IMR-90 (cell line): ENCODE results near the gene COPS2. TPM values are rescaled to one million over a fixed set of nuclear protein-coding genes. Genes with fewer than 3 reads are reported as not detected.
A peak's percentile ranks its signal among the peaks of the same experiment; 100 is the strongest.

Source experiments
- ATAC-seq: fragments of 200-7000 bp; cut with Tn5 transposase; 2 replicates; pipeline ENCODE4 v1.9.1; 2020; ENCODE audit warnings: low read depth, mild to moderate bottlenecking, moderate library complexity
- BruUV-seq: library from RNA; stranded (reverse); fragments of 400-500 nt; replicated peaks from 2 replicates; lab custom pipeline; 2021; lab: Mats Ljungman, UMichigan
- CTCF ChIA-PET: fragments of 300-600 bp; formaldehyde crosslinking; extraction: SDS; loops from one replicate; lab custom pipeline; 2021; ENCODE audit warnings: antibody characterized with exemption; lab: Yijun Ruan, JAX
- POLR2A ChIA-PET: fragments of 300-600 bp; sonication (Branson Sonifier 250); formaldehyde crosslinking; loops from one replicate; lab custom pipeline; 2022; ENCODE audit warnings: antibody characterized with exemption; ENCODE audit not compliant: unreplicated experiment; lab: Charles Lee
- DNase-seq: peaks from one replicate; pipeline ENCODE4 v3.0.0; 2013
- H2AFZ ChIP-seq: replicated peaks from 2 replicates; pipeline ENCODE3; 2013; ENCODE audit warnings: low read length, mild to moderate bottlenecking; ENCODE audit not compliant: poor library complexity
- H2AK5ac ChIP-seq: 2 replicates; pipeline ENCODE4 v1.6.1; 2013; ENCODE audit warnings: low read depth, low read length, inconsistent platforms
- H2AK9ac ChIP-seq: replicated peaks from 2 replicates; pipeline ENCODE3; 2013; ENCODE audit warnings: mild to moderate bottlenecking, low read depth, low read length, moderate library complexity; ENCODE audit not compliant: poor library complexity
- H2BK120ac ChIP-seq: 2 replicates; pipeline ENCODE4 v1.6.1; 2013; ENCODE audit warnings: low read depth, low read length, inconsistent platforms
- H2BK15ac ChIP-seq: 3 replicates; pipeline ENCODE4 v1.6.1; 2013; ENCODE audit warnings: low read depth, low read length, inconsistent platforms
- H2BK20ac ChIP-seq: 2 replicates; pipeline ENCODE4 v1.6.1; 2013; ENCODE audit warnings: low read depth, mild to moderate bottlenecking, inconsistent platforms, low read length, moderate library complexity
- H2BK5ac ChIP-seq: 2 replicates; pipeline ENCODE4 v1.6.1; 2013; ENCODE audit warnings: mild to moderate bottlenecking, low read depth, low read length, inconsistent platforms; ENCODE audit not compliant: poor library complexity, severe bottlenecking
- H3K14ac ChIP-seq: replicated peaks from 2 replicates; pipeline ENCODE4 v1.6.1; 2013; ENCODE audit warnings: low read depth, low read length, inconsistent platforms
- H3K18ac ChIP-seq: 2 replicates; pipeline ENCODE4 v1.6.1; 2013; ENCODE audit warnings: low read depth, low read length, control low read depth
- H3K23ac ChIP-seq: 2 replicates; pipeline ENCODE4 v1.6.1; 2013; ENCODE audit warnings: low read depth, low read length, inconsistent platforms
- H3K27ac ChIP-seq: 2 replicates; pipeline ENCODE4 v1.5.1; 2013; ENCODE audit warnings: mild to moderate bottlenecking, control low read depth, low read length; ENCODE audit not compliant: insufficient read depth
- H3K27me3 ChIP-seq: 2 replicates; pipeline ENCODE4 v1.6.1; 2013; ENCODE audit warnings: low read length; ENCODE audit not compliant: control insufficient read depth, insufficient read depth
- H3K36me3 ChIP-seq: 2 replicates; pipeline ENCODE4 v1.6.1; 2013; ENCODE audit warnings: low read length, mixed read lengths; ENCODE audit not compliant: control insufficient read depth, insufficient read depth
- H3K4ac ChIP-seq: 2 replicates; pipeline ENCODE4 v1.6.1; 2013; ENCODE audit warnings: low read depth, low read length, inconsistent platforms
- H3K4me1 ChIP-seq: 2 replicates; pipeline ENCODE4 v1.6.1; 2013; ENCODE audit warnings: low read length, mixed read lengths; ENCODE audit not compliant: control insufficient read depth, insufficient read depth
- H3K4me2 ChIP-seq: 2 replicates; pipeline ENCODE4 v1.6.1; 2013; ENCODE audit warnings: low read depth, mild to moderate bottlenecking, control low read depth, low read length, moderate library complexity
- H3K4me3 ChIP-seq: 2 replicates; pipeline ENCODE4 v1.5.1; 2013; ENCODE audit warnings: low read depth, mild to moderate bottlenecking, control low read depth, low read length, moderate library complexity; ENCODE audit not compliant: insufficient read depth
- H3K56ac ChIP-seq: 2 replicates; pipeline ENCODE4 v1.6.1; 2013; ENCODE audit warnings: low read length, inconsistent platforms; ENCODE audit not compliant: insufficient read depth; ENCODE audit errors: extremely low read depth
- H3K79me1 ChIP-seq, 2 experiments: 2 replicates each; pipeline ENCODE4 v1.6.1; 2013; ENCODE audit warnings: low read length in 2 of 2, inconsistent platforms in 1 of 2, low read depth in 1 of 2
- H3K9ac ChIP-seq: 2 replicates; pipeline ENCODE4 v1.6.1; 2013; ENCODE audit warnings: low read depth, low read length, control low read depth
- H3K9me1 ChIP-seq: 2 replicates; pipeline ENCODE4 v1.6.1; 2013; ENCODE audit warnings: low read length, inconsistent platforms; ENCODE audit not compliant: insufficient read depth
- H3K9me3 ChIP-seq: 2 replicates; pipeline ENCODE4 v1.6.1; 2013; ENCODE audit warnings: low read length; ENCODE audit not compliant: control insufficient read depth, insufficient read depth
- H4K20me1 ChIP-seq: 2 replicates; pipeline ENCODE4 v1.6.1; 2013; ENCODE audit warnings: low read length, inconsistent platforms; ENCODE audit not compliant: insufficient read depth
- H4K5ac ChIP-seq: 2 replicates; pipeline ENCODE4 v1.6.1; 2013; ENCODE audit warnings: mild to moderate bottlenecking, low read depth, low read length, control low read depth
- H4K8ac ChIP-seq, 2 experiments: 2 replicates each; pipeline ENCODE4 v1.6.1; 2013; ENCODE audit warnings: low read depth in 2 of 2, low read length in 2 of 2, control low read depth in 1 of 2, inconsistent platforms in 1 of 2
- H4K91ac ChIP-seq: 2 replicates; pipeline ENCODE4 v1.6.1; 2013; ENCODE audit warnings: low read depth, low read length, inconsistent platforms; ENCODE audit not compliant: insufficient read depth
- CEBPB ChIP-seq: IDR thresholded peaks from 2 replicates; pipeline ENCODE4 v1.6.1; 2012; ENCODE audit warnings: low read depth, low read length, improper control_type of control experiment
- POLR2A ChIP-seq: IDR thresholded peaks from 2 replicates; pipeline ENCODE4 v1.6.1; 2012; ENCODE audit warnings: mild to moderate bottlenecking, low read depth, low read length
- WGBS, 2 experiments: methylation state at CpG; one replicate each; pipeline versions ENCODE4 v1.1.5 to v1.1.7; 2013; ENCODE audit warnings: missing lambda C conversion rate in 2 of 2; ENCODE audit not compliant: insufficient read length in 1 of 2; ENCODE audit errors: extremely low coverage in 2 of 2; 5-methylcytosine and 5-hydroxymethylcytosine counted together
- dilution Hi-C: fragments of 300-500 bp; cut with HindIII; formaldehyde crosslinking; loops from one replicate; pipeline ENCODE4 v1.14.3; 2018; ENCODE audit warnings: low sequenced_read_pairs; ENCODE audit not compliant: unreplicated experiment
- in situ Hi-C: fragments of 300-500 bp; cut with MboI; formaldehyde crosslinking; loops from 3 replicates; pipeline ENCODE4 v1.14.3; 2019; ENCODE audit warnings: low sequenced_read_pairs, inconsistent platforms, mixed read lengths
- intact Hi-C: fragments of 100-400 bp; cut with micrococcal nuclease; formaldehyde crosslinking; loops from 2 replicates; pipeline ENCODE4 v1.10.0; 2022
- polyA plus RNA-seq, 3 experiments: library from polyadenylated mRNA; depleted of rRNA; stranded (reverse); fragments of >200 nt; gene quantifications; 2 replicates each; pipeline ENCODE4 v1.2.3, GENCODE V29; 2012; ENCODE audit warnings: low replicate concordance in 1 of 3
- total RNA-seq: library from RNA; depleted of rRNA; stranded (reverse); fragments of >200 nt; gene quantifications from 2 replicates; pipeline ENCODE4 v1.2.3, GENCODE V29; 2012
- TF ChIP-seq, protein P1 (sequence below): fragments of 150-350 bp; IDR thresholded peaks from 2 replicates; pipeline ENCODE4 v1.6.1; 2016; ENCODE audit warnings: low read depth, mild to moderate bottlenecking, low read length, moderate library complexity, borderline replicate concordance

COPS2 gene
- total and polyA plus RNA-seq, 2 of the 4 experiments (the other 2 are of a cell fraction): 54.6 to 75.6 TPM

- no peak overlapping the region for H3K27ac ChIP-seq
- H3K56ac ChIP-seq: 0 out of 2 replicates have a peak overlapping the region, but pooled peaks have one; percentile 82
- ChIA-PET POLR2A (interaction anchor here (0.5 to 1.3 kb wide), 2 partner anchors 71 to 746 kb away, joined by 3 read pairs; no protein-coding TSS in a partner anchor), CTCF (no interaction called here)
- no peak overlapping the region for H3K14ac ChIP-seq
- H3K79me1 ChIP-seq: peaks cover 9 to 35% of the 10 kb centered on the region in 2 experiments
- no peak overlapping the region for H2AFZ ChIP-seq
- H3K9me1 ChIP-seq: peaks cover 2% of the 10 kb centered on the region; the same call in 1 of the 2 replicates
- peak overlapping the region; percentile 96 for H3K9ac ChIP-seq
- H3K27me3 ChIP-seq: no peaks in the 10 kb centered on the region
- peaks cover 39% of the 10 kb centered on the region; the same call in 1 of the 2 replicates for H4K20me1 ChIP-seq
- no peak overlapping the region; a peak in 1 of 4 replicates for H4K8ac ChIP-seq
- H3K36me3 ChIP-seq: no peaks in the 10 kb centered on the region
- no peak for ATAC-seq
- no peak overlapping the region for H3K18ac ChIP-seq
- H3K4me3 ChIP-seq: peak overlapping the region; percentile 70
- dilution Hi-C loops (no loop called here), in situ Hi-C loops (loop anchor here (5.0 kb wide), 1 partner anchor 287 kb away; no protein-coding TSS in a partner anchor), intact Hi-C loops (loop anchor here (2.0 to 10.0 kb wide), 2 partner anchors 268 to 900 kb away; partner anchors contain the start of gene FGF7)
- H3K4ac ChIP-seq: no peak overlapping the region
- H3K4me2 ChIP-seq: peak overlapping the region; percentile 85
- H2AK9ac ChIP-seq: no peak overlapping the region
- no peak overlapping the region for H2BK120ac ChIP-seq
- TF ChIP-seq CEBPB (peak; percentile 71), POLR2A (no peak)
- TF ChIP-seq, protein P1, sequence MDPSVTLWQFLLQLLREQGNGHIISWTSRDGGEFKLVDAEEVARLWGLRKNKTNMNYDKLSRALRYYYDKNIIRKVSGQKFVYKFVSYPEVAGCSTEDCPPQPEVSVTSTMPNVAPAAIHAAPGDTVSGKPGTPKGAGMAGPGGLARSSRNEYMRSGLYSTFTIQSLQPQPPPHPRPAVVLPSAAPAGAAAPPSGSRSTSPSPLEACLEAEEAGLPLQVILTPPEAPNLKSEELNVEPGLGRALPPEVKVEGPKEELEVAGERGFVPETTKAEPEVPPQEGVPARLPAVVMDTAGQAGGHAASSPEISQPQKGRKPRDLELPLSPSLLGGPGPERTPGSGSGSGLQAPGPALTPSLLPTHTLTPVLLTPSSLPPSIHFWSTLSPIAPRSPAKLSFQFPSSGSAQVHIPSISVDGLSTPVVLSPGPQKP: no peak
- no peak overlapping the region for H4K91ac ChIP-seq
- no peaks in the 10 kb centered on the region for H3K9me3 ChIP-seq
- H2BK5ac ChIP-seq: peak overlapping the region; percentile 82
- no peaks in the 10 kb centered on the region for H3K4me1 ChIP-seq
- no peak overlapping the region for H2BK15ac ChIP-seq
- no peak overlapping the region for H4K5ac ChIP-seq
- no TSS peak for BruUV-seq
- H2AK5ac ChIP-seq: no peak overlapping the region
- H3K23ac ChIP-seq: peak overlapping the region; percentile 87; the same call in 1 of the 2 replicates
- WGBS, 2 experiments: no CpG with 5 or more reads among the region's 8 CpGs
- no peak for DNase-seq
- no peak overlapping the region for H2BK20ac ChIP-seq
These were observed 1.0 kb downstream of the COPS2 start for GRCh38 chr15:49154359-49154758.
